ENCODE data around the gene GABRB3.

- no peak for TF ChIP-seq CTCF (IDR thresholded peaks at IDR 0.05 in 8 of 11, conservative IDR thresholded peaks at IDR 0.05 in 3 of 11)
- no peak for TF ChIP-seq POLR2A (IDR thresholded peaks at IDR 0.05)
Measured at GRCh38 chr15:26631894-26632293, 141.0 kb downstream of the GABRB3 start.

Measured in spleen (tissue), 7 donors.